WTC11 (cell line): Measurements from ENCODE around the gene CAMK2D. TPM values are rescaled to one million over a fixed set of nuclear protein-coding genes. Genes with fewer than 3 reads are reported as not detected.

ENCODE experiments used
- ATAC-seq: fragments of 200-7000 bp; cut with Tn5 transposase; 2 replicates; pipeline ENCODE4 v1.10.0; 2021; ENCODE audit warnings: mild to moderate bottlenecking, moderate library complexity
- CTCF ChIA-PET: fragments of 300-600 bp; sonication (Branson Sonifier 250); formaldehyde crosslinking; loops from one replicate; lab custom pipeline; 2021; ENCODE audit warnings: antibody characterized with exemption; lab: Charles Lee
- POLR2A ChIA-PET: fragments of 350-600 bp; sonication (Branson Sonifier 250); formaldehyde crosslinking; loops from one replicate; lab custom pipeline; 2021; ENCODE audit warnings: antibody characterized with exemption; lab: Charles Lee
- DNase-seq: peaks from one replicate; pipeline ENCODE4 v3.0.0; 2021; ENCODE audit warnings: low spot score
- H3K27ac Mint-ChIP-seq: 2 replicates; pipeline ENCODE4 v1.8.0; 2021; ENCODE audit warnings: mixed read lengths
- H3K27me3 Mint-ChIP-seq: 2 replicates; pipeline ENCODE4 v1.8.0; 2021; ENCODE audit warnings: low read depth, mild to moderate bottlenecking, moderate library complexity, mixed read lengths
- H3K36me3 Mint-ChIP-seq: 2 replicates; pipeline ENCODE4 v1.8.0; 2021; ENCODE audit warnings: mixed read lengths
- H3K4me1 Mint-ChIP-seq: 2 replicates; pipeline ENCODE4 v1.8.0; 2022; ENCODE audit warnings: mixed read lengths
- H3K4me3 Mint-ChIP-seq: 2 replicates; pipeline ENCODE4 v1.8.0; 2021; ENCODE audit warnings: mild to moderate bottlenecking, moderate library complexity, mixed read lengths
- H3K9me3 Mint-ChIP-seq: 2 replicates; pipeline ENCODE4 v1.8.0; 2021; ENCODE audit warnings: mixed read lengths
- AR ChIP-seq: fragments of 250-450 bp; sonication (Bioruptor Pico); IDR thresholded peaks from 2 replicates; pipeline ENCODE4 v1.9.0; 2021; ENCODE audit warnings: mild to moderate bottlenecking
- ATF1 ChIP-seq: sonication (generic); formaldehyde crosslinking; IDR thresholded peaks from 2 replicates; pipeline ENCODE4 v1.8.1; 2023; ENCODE audit warnings: mild to moderate bottlenecking, moderate library complexity, missing genetic modification reagents
- CBFB ChIP-seq: sonication (generic); formaldehyde crosslinking; IDR thresholded peaks from 2 replicates; pipeline ENCODE4 v1.8.1; 2022; ENCODE audit warnings: mild to moderate bottlenecking, low read depth, missing genetic modification reagents
- CREB1 ChIP-seq: sonication (generic); formaldehyde crosslinking; IDR thresholded peaks from 2 replicates; pipeline ENCODE4 v1.8.0; 2023; ENCODE audit warnings: mild to moderate bottlenecking, missing genetic modification reagents
- CREM ChIP-seq: sonication (generic); formaldehyde crosslinking; IDR thresholded peaks from 2 replicates; pipeline ENCODE4 v1.8.1; 2022; ENCODE audit warnings: mild to moderate bottlenecking, missing genetic modification reagents, moderate library complexity
- ELF4 ChIP-seq: sonication (generic); formaldehyde crosslinking; IDR thresholded peaks from 2 replicates; pipeline ENCODE4 v1.8.1; 2022; ENCODE audit warnings: low read depth, mild to moderate bottlenecking, moderate library complexity, missing genetic modification reagents
- JUN ChIP-seq: sonication (generic); formaldehyde crosslinking; IDR thresholded peaks from 2 replicates; pipeline ENCODE4 v1.8.0; 2023; ENCODE audit warnings: mild to moderate bottlenecking, missing genetic modification reagents
- NFATC4 ChIP-seq: fragments of 250-450 bp; sonication (Bioruptor Pico); IDR thresholded peaks from 2 replicates; pipeline ENCODE4 v1.9.0; 2021; ENCODE audit warnings: mild to moderate bottlenecking
- NR1H2 ChIP-seq: sonication (generic); formaldehyde crosslinking; IDR thresholded peaks from 2 replicates; pipeline ENCODE4 v1.9.0; 2021; ENCODE audit warnings: mild to moderate bottlenecking, moderate library complexity, missing genetic modification reagents
- RORB ChIP-seq: fragments of 250-450 bp; sonication (Bioruptor Pico); IDR thresholded peaks from 2 replicates; pipeline ENCODE4 v1.9.0; 2021; ENCODE audit warnings: mild to moderate bottlenecking
- ZNF219 ChIP-seq: sonication (generic); formaldehyde crosslinking; IDR thresholded peaks from 2 replicates; pipeline ENCODE4 v1.8.0; 2023; ENCODE audit warnings: missing genetic modification reagents, mild to moderate bottlenecking, borderline replicate concordance
- ZNF396 ChIP-seq: fragments of 250-450 bp; sonication (Bioruptor Pico); IDR thresholded peaks from 2 replicates; pipeline ENCODE4 v1.8.0; 2021; ENCODE audit warnings: mild to moderate bottlenecking, moderate library complexity, borderline replicate concordance
- total RNA-seq: library from RNA; stranded (reverse); gene quantifications from 3 replicates; pipeline ENCODE4 v1.2.3, GENCODE V29; 2021
- TF ChIP-seq, protein P1 (sequence below): fragments of 250-450 bp; sonication (Bioruptor Pico); IDR thresholded peaks from 2 replicates; pipeline ENCODE4 v1.8.0; 2021; ENCODE audit warnings: mild to moderate bottlenecking
- TF ChIP-seq, protein P2 (sequence below): sonication (generic); formaldehyde crosslinking; IDR thresholded peaks from 2 replicates; pipeline ENCODE4 v1.8.0; 2023; ENCODE audit warnings: missing genetic modification reagents
- TF ChIP-seq, protein P3 (sequence below): sonication (generic); formaldehyde crosslinking; IDR thresholded peaks from 2 replicates; pipeline ENCODE4 v1.8.0; 2023; ENCODE audit warnings: mild to moderate bottlenecking, missing genetic modification reagents
- TF ChIP-seq, protein P4 (sequence below): sonication (generic); formaldehyde crosslinking; IDR thresholded peaks from 2 replicates; pipeline ENCODE4 v1.8.1; 2023; ENCODE audit warnings: mild to moderate bottlenecking, missing genetic modification reagents, moderate library complexity

The CAMK2D gene
- total RNA-seq, 1 experiment from 2014 or later: 16.5 TPM

DNA sequence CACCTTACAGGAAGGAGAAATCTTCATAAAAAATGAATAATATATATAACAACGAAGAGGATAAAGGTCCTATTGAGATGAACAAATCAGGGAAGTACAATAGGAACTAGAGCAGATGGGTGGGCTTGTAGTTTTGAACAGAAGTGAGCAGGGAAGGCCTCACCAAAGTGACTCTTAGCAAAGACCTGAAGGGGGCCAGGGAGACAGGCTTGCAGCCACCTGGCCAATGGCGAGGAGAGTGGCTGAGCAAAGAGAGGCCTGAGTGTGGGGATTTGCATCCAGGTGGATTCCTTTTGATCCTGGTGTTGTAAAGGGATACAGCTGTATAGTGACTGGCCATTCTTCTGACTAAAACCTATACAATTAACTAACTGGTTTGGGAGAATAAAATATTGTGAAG, 354.1 kb downstream of the CAMK2D start (continued):
- no peak for TF ChIP-seq NR1H2 (CRISPR knock-in tag)
- TF ChIP-seq ATF1 (CRISPR knock-in tag): no peak
- TF ChIP-seq, protein P1, sequence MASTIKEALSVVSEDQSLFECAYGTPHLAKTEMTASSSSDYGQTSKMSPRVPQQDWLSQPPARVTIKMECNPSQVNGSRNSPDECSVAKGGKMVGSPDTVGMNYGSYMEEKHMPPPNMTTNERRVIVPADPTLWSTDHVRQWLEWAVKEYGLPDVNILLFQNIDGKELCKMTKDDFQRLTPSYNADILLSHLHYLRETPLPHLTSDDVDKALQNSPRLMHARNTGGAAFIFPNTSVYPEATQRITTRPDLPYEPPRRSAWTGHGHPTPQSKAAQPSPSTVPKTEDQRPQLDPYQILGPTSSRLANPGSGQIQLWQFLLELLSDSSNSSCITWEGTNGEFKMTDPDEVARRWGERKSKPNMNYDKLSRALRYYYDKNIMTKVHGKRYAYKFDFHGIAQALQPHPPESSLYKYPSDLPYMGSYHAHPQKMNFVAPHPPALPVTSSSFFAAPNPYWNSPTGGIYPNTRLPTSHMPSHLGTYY (CRISPR knock-in tag): no peak
- TF ChIP-seq ZNF396 (CRISPR knock-in tag): no peak

GRCh38 chr4:113406723-113407016, 354.9 kb downstream of the CAMK2D start:
- H3K27me3 Mint-ChIP-seq: no peaks in the 10 kb centered on the region
- ChIA-PET CTCF (no interaction called here), POLR2A (no interaction called here)
- DNase-seq: no peak
- no peaks in the 10 kb centered on the region for H3K36me3 Mint-ChIP-seq
- peaks cover 15% of the 10 kb centered on the region for H3K4me1 Mint-ChIP-seq
- TF ChIP-seq CBFB (CRISPR knock-in tag) (no peak), CREM (CRISPR knock-in tag) (no peak), CREB1 (CRISPR knock-in tag) (no peak), ZNF219 (CRISPR knock-in tag) (no peak)
- TF ChIP-seq, protein P2, sequence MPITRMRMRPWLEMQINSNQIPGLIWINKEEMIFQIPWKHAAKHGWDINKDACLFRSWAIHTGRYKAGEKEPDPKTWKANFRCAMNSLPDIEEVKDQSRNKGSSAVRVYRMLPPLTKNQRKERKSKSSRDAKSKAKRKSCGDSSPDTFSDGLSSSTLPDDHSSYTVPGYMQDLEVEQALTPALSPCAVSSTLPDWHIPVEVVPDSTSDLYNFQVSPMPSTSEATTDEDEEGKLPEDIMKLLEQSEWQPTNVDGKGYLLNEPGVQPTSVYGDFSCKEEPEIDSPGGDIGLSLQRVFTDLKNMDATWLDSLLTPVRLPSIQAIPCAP (CRISPR knock-in tag): no peak
- TF ChIP-seq, protein P3, sequence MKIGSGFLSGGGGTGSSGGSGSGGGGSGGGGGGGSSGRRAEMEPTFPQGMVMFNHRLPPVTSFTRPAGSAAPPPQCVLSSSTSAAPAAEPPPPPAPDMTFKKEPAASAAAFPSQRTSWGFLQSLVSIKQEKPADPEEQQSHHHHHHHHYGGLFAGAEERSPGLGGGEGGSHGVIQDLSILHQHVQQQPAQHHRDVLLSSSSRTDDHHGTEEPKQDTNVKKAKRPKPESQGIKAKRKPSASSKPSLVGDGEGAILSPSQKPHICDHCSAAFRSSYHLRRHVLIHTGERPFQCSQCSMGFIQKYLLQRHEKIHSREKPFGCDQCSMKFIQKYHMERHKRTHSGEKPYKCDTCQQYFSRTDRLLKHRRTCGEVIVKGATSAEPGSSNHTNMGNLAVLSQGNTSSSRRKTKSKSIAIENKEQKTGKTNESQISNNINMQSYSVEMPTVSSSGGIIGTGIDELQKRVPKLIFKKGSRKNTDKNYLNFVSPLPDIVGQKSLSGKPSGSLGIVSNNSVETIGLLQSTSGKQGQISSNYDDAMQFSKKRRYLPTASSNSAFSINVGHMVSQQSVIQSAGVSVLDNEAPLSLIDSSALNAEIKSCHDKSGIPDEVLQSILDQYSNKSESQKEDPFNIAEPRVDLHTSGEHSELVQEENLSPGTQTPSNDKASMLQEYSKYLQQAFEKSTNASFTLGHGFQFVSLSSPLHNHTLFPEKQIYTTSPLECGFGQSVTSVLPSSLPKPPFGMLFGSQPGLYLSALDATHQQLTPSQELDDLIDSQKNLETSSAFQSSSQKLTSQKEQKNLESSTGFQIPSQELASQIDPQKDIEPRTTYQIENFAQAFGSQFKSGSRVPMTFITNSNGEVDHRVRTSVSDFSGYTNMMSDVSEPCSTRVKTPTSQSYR (CRISPR knock-in tag): no peak
- no peak overlapping the region for H3K27ac Mint-ChIP-seq
- H3K9me3 Mint-ChIP-seq: peaks cover 2% of the 10 kb centered on the region; the same call in 1 of the 2 replicates
- no peak for ATAC-seq
- H3K4me3 Mint-ChIP-seq: no peak overlapping the region

DNA sequence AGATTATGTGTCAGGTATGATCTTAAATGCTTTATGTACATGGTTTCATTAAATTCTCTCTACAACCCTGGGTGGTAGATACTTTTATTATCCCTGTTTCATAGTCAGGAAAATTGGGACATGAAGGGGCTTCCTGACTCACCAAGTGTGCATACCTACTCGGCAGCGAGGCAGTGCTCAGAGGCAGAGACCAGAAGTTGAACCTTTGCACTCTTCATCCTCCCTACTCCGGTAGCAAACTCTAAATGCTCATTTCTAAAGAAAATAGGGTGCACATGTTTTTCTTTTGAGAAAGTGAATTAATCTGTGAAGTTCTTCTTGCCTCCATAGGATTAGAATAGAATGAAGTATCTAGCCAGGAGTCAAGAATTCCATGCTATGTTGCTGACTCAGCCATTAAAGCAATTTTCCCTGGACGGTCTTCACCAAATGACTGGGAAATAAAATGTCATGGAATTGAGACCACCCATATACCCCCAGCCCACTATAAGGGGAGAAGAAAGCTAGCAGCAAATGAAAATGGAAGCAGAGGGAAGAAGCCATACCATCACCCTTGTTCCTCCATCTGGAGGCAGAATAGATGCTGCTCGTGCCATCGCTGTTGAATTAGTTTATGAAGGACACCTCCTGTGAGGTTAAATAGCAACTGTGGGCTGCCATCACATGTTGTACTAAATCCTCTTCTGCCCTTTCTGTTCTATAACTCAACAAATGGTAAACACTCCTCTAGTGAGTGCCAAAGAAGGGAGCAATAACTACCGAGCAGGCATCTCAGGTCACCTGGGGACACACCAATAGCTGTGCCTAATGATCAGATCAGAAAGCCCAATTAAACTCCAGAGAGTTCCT, 355.4 kb downstream of the CAMK2D start:
- Mint-ChIP-seq H3K27ac (no peak overlapping the region), H3K36me3 (no peaks in the 10 kb centered on the region), H3K4me1 (peaks cover 15% of the 10 kb centered on the region), H3K4me3 (no peak overlapping the region), H3K27me3 (no peaks in the 10 kb centered on the region), H3K9me3 (peaks cover 7% of the 10 kb centered on the region)
- ChIA-PET CTCF (no interaction called here), POLR2A (no interaction called here)
- ATAC-seq (no peak), DNase-seq (no peak)
- TF ChIP-seq RORB: no peak
- TF ChIP-seq AR (CRISPR knock-in tag): no peak
- no peak for TF ChIP-seq NFATC4 (CRISPR knock-in tag)
- no peak for TF ChIP-seq JUN (CRISPR knock-in tag)
- no peak for TF ChIP-seq ELF4
- TF ChIP-seq, protein P4, sequence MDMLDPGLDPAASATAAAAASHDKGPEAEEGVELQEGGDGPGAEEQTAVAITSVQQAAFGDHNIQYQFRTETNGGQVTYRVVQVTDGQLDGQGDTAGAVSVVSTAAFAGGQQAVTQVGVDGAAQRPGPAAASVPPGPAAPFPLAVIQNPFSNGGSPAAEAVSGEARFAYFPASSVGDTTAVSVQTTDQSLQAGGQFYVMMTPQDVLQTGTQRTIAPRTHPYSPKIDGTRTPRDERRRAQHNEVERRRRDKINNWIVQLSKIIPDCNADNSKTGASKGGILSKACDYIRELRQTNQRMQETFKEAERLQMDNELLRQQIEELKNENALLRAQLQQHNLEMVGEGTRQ (CRISPR knock-in tag): no peak
